RWPE1 (cell line): ENCODE results near the gene GNS.

Source experiments
- CTCF ChIA-PET: fragments of 350-600 bp; sonication (Branson Sonifier 250); formaldehyde crosslinking; extraction: SDS; loops from one replicate; lab custom pipeline; 2021; lab: Yijun Ruan, JAX
- POLR2A ChIA-PET: fragments of 400-600 bp; formaldehyde crosslinking; extraction: SDS; loops from one replicate; lab custom pipeline; 2020; ENCODE audit warnings: antibody characterized with exemption; ENCODE audit not compliant: low non-redundant PET; lab: Yijun Ruan, JAX
- DNase-seq: peaks from one replicate; pipeline ENCODE4 v3.0.0; 2012; ENCODE audit warnings: low spot score
- H3K27ac ChIP-seq: fragments of 450-650 bp; 2 replicates; pipeline ENCODE4 v1.5.1; 2017
- CTCF ChIP-seq: fragments of 450-650 bp; conservative IDR thresholded peaks from 2 replicates; pipeline ENCODE4 v1.5.1; 2017; ENCODE audit warnings: low read depth, mild to moderate bottlenecking

GNS gene

DNA sequence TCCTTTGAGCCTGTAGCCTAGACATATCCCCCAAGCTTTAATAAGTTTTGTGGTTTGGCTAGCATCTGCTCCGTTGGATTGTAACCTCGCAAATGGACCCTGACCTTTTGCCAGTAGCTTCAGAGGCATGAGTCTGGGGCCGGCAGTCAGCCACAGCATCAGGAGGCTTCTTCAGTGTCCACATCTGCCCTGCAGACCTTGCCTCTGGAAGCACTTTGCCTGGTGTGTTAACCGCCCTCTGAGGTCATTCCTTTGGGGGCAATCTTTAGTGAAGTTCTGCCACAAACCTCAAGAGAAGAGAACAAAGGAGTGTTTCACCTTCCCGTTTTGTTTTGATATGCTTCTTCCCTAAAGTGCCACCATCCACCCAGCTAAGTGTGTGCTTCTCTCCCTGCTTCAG lies 71.4 kb downstream of the GNS start:
- ChIA-PET CTCF (interaction anchor here (0.6 to 2.5 kb wide), 2 partner anchors 10 to 113 kb away, joined by 3 to 11 read pairs; no protein-coding TSS in a partner anchor), POLR2A (no interaction called here)
- no peak for TF ChIP-seq CTCF
- H3K27ac ChIP-seq = no peak overlapping the region
- no peak for DNase-seq

- ChIA-PET POLR2A (no interaction called here), CTCF (interaction anchor here (0.6 kb wide), 2 partner anchors 55 to 437 kb away, joined by 3 to 8 read pairs; no protein-coding TSS in a partner anchor)
- no peak for DNase-seq
- H3K27ac ChIP-seq = no peak overlapping the region
- no peak for TF ChIP-seq CTCF
Measured at GRCh38 chr12:64685605-64686004, 73.6 kb downstream of the GNS start.

DNA sequence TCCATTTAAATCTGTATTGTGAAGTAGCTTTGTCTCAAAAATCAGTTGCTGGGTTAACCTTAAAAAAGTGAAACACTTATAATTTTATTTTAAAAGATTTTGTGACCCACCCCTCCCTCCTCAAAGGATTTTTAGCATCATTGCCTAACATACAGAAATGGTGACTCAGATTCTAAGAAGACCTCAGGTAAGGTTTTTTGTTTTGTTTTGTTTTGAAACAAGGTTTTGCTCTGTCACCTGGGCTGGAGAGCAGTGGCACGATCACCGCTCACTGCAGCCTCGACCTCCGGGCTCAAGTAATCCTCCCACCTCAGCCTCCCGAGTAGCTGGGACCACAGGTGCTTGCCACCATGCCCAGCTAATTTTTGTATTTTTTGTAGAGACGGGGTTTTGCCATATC lies 74.2 kb downstream of the GNS start:
- POLR2A ChIA-PET = no interaction called here
- DNase-seq = no peak
- H3K27ac ChIP-seq = no peak overlapping the region
- no peak for TF ChIP-seq CTCF
- CTCF ChIA-PET = no interaction called here

DNA sequence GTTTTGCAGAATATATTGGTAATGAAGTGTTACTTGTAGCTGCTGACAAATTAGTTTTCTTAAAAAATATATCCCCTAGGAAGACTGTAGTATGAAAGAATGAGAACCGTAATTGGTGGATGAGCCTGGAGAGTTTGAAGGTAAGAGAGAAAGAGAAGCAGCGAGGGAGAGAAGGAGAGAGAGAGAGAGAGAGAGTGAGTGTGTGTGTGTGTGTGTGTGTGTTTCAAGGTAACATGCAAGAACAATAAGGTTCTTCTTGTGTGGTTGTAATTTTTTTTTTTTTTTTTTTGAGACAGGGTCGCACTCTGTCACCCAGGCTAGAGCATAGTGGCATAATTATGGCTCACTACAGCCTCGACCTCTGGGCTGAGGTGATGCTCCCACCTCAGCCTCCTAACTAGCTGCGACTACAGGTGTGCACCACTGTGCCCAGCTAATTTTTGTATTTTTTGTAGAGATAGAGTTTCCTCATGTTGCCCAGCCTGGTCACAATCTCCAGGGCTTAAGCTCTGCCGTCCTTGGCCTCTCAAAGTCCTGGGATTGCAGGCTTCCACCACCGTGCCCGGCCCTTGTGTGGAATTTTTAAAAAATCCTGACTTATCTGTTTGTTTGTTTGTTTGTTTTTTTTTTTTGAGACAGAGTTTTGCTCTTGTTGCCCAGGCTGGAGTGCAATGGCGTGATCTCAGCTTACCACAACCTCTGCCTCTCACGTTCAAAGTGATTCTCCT lies 75.2 kb downstream of the GNS start:
- POLR2A ChIA-PET = no interaction called here
- CTCF ChIA-PET = no interaction called here

DNA sequence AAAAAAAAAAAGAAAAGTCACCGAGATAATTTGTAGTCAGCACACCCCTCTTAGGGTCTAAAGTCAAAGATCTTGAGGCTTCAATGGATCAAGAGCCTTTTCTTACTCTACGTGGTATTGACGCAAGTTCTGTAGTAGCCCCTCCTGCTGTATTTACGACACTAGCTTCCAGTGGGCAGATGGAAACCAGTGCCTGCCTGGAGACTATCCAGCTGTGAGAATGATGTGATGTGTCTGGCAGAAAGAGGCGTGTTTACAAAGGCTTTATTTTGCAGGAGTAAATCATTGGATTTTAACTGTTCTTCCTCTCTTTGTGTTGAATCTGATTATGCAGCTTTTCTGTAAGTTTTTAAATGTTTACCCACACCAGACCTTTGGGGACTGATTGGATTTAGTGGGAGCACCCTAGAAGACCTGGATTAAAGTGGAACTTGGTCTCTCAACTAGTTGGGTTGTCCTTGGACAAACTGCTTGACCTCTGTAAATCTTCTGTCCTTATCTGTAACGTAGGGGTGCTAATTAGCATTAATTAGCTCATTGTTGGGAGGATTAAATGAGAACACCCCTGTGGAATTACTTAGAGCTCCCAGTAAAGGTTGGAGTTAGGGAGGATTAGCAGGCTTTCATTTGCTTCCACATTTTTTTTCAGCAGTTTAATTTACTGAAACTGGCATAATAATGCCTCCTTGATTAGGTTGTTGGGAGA lies 76.5 kb downstream of the GNS start:
- POLR2A ChIA-PET = no interaction called here
- TF ChIP-seq CTCF = no peak
- CTCF ChIA-PET = no interaction called here
- H3K27ac ChIP-seq = no peak overlapping the region
- DNase-seq = no peak

More for the DNA sequence above, 75.2 kb downstream of the GNS start:
- no peak overlapping the region for H3K27ac ChIP-seq
- DNase-seq = no peak
- no peak for TF ChIP-seq CTCF

GRCh38 chr12:64681200-64682052 lies 77.8 kb downstream of the GNS start:
- TF ChIP-seq CTCF = no peak
- no peak for DNase-seq
- H3K27ac ChIP-seq = peak overlapping the region; percentile 98
- ChIA-PET CTCF (interaction anchor here (1.0 kb wide), 2 partner anchors 93 to 132 kb away, joined by 3 read pairs; no protein-coding TSS in a partner anchor), POLR2A (no interaction called here)
